ENCODE results near the gene FAM200C.

DNA sequence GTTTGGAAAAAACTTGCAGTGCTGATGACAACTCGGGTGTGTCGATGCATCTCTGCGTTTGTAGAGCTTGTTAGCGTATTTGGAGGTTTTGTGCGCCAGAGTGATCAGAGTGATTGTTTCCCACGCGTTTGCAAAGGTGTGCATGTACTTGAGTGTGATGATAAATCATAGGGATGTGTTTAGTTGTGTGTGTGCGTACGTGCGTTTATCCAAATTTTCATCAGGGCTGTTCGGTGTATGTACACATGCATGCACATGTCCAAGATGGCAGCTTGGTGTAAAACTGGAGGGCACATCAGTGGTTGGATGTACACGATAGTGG lies 29.2 kb downstream of the FAM200C start:
- no peak for TF ChIP-seq CTCF (IDR thresholded peaks at IDR 0.05)
- no peak for TF ChIP-seq POLR2A (IDR thresholded peaks at IDR 0.05)
- no peak for TF ChIP-seq EP300 (IDR thresholded peaks at IDR 0.05)
- TF ChIP-seq POLR2AphosphoS5 (IDR thresholded peaks at IDR 0.05) = no peak
